Stimulated activated CD4-positive, alpha-beta T cell treated with anti-CD3 and anti-CD28 coated beads, Interleukin-15, amount 100 ng/mL, for 1 hour (primary cell): ENCODE measurements around the gene USP48.
"Not testable (repeated sequence)": the region's sequence is repeated elsewhere in the genome, so short reads cannot be mapped to it uniquely, and the experiment has no call there.

Source experiments
- DNase-seq, 2 donors: peaks; one replicate each; pipeline ENCODE4 v3.0.0-alpha.2; 2020; ENCODE audit warnings: low read depth in 1 of 2, low spot score in 1 of 2

Gene USP48

DNA sequence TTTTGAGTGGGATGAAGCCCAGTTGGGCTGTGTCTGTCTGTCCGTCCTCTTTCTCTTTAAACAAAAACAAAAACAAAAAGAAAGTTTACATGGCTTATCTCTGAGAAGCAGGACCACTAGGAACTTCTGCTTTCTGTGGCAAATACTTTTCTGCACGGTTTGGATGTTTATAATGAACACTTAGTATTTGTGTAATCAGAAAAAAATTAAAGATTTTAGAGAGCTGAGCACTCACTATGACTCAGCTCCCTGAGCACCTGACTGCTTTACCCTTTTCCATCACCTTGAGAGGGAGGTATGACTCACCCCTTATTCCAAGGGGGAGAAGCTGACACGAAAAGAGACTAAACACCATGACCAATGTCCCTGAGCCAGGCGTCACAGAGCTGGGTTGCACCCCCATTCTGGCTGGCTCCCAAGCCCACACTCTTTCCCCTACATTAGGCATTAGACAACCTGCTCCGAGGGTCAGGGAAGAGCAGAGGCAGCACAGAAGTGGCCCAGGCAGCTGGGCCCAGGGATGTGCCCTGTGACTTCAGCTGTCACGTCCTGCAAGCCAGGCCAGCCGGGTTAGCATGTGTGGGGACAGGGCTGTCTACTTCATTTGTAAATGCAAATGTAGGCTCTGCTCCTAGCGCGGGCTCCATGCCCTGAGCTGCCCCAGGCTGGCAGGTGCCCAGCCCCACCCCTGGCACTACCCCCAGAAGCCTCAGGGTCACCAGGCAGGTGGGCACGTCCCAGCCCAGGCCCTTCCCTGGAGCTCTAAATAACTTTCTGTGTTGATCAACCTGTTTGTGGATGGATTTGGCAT, 144.2 kb downstream of the USP48 start:
- DNase-seq, result no peak

DNA sequence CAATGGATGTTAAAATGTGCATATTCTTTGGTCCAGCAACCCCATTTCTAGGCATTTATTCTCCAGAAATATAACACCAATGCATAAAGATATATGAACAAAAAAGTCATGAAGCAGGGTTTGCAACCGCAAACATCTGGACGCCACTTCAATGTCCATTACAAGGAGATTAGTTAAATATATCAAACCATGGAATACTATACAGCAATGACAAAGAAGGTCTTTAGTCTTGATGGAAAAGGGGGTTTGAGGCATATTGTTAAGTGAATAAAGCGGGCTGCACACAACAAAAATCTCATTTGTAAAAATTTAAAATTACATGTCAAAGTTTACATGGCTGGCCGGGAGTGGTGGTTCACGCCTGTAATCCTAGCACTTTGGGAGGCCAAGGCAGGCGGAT, 145.4 kb downstream of the USP48 start:
- no peak for DNase-seq

DNA sequence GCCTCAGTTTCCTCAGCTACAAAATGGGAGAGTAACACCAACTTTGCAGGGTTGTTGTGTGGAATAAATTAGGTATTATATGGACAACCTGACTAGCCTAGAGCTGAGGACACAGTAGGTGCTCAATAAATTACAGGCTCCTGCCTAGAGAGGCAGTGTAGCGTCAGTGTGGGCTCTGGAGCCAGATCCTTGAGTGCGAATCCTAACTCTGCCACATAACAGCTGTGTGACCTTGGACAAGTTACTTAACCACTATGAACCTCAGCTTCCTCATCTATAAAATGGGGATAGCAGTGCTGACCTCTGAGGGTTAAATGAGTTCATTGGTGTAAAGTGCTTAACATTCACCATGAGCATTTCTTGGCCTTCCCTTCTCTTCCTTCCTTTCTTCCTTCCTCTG, 146.9 kb downstream of the USP48 start:
- DNase-seq, result no peak

DNA sequence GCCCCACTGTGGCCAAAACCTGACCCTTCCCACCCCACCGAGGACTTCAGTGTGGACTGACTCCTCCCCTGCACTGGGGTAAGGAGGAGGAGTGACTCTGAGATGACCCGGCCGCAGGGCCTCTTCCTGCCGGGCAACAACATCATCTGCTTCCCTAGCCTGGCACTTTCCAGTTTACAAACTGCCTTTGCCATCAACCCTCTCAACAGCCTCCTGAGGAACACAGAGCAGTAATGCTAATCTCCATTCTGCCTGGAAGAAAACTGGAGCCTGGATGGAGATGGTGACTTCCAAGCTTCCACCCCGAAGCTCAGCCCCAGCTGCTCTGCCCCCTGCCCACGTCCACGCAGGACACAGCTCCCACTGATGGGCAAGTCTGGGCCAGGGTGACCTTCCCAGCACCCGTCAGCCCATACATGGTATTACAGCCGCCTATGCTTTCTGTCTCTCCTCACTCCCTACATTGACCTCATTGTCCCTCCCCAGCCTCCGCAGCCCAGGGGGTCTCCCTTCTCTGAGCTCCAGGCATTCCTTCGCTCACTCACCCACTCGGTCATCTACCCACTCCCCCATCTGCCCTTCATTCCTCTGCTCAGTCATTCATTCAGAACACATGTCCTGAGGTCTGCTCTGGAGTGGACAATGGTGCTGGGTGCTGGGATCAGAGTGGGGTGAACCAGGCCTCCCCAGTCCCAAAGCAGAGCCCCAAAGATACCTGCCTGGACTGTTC, 148.0 kb downstream of the USP48 start:
- no peak for DNase-seq

DNA sequence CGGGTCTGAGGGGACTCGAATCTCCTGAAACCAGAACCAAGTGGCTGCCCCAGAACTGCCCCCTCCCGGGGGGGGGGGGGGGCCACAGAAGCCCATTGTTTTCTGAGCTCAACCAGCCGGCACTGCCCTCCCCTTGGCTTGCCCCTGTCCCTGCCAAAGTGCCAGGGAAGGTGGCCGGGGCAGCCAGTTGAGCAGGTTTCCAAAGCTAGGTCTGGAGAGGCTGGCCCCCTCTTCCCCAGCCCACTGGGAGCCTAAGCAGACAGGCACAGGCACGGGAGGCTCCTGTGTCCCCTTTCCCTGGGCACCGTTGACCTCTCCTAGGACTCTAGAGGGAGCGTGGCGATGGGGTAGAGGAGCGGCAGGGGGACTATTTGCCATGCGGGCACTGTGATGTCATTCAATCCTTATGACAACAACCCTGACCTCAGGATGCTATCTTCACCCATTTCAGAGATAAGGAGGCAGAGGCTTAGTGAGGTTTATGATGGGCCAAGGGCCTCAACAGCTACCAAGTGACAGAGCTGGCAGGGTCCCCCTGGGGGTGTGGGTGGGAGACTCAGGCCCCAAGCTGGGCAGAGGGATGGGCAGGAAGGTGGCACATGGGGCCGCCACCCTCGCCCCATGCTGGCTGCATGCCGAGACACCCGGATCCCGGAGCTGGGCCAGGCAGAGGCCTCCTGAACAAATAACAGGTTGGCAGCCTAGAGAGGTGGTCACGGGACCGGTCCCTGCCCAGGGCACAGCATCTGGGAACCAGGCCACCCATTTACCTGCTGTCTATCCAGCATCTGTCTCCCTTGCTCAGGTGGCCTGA, 148.8 kb downstream of the USP48 start:
- no peak for DNase-seq

DNA sequence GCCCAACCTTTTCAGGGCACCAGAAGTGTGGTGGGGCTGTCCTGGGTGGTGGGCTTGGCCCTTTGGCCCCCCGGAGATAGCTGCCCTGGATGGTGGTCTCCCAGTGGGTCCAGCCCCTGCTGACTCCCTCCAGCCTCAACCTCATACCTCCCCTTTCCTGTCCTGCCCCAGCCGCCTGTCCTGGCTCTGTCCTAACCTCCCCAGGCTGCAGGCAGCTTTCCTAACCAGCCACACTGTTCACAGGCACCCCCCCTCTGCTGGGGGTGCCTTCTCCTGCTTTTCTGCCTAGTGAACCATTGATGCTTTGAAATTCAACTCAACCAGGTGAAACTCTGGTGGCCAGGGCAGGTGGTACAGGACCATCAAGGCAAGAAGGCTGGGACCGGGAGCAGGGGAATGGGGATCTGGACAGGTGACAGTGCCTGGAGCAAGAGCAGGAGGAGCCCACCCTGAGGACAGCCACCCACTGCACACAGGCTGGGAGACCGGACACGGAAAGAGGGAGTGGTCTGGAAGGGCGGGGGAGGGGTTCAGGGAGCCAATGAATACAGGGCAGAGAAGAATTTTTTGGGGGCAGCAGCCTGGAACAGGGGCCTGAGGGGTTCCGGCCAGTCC, 149.7 kb downstream of the USP48 start:
- no peak for DNase-seq

DNA sequence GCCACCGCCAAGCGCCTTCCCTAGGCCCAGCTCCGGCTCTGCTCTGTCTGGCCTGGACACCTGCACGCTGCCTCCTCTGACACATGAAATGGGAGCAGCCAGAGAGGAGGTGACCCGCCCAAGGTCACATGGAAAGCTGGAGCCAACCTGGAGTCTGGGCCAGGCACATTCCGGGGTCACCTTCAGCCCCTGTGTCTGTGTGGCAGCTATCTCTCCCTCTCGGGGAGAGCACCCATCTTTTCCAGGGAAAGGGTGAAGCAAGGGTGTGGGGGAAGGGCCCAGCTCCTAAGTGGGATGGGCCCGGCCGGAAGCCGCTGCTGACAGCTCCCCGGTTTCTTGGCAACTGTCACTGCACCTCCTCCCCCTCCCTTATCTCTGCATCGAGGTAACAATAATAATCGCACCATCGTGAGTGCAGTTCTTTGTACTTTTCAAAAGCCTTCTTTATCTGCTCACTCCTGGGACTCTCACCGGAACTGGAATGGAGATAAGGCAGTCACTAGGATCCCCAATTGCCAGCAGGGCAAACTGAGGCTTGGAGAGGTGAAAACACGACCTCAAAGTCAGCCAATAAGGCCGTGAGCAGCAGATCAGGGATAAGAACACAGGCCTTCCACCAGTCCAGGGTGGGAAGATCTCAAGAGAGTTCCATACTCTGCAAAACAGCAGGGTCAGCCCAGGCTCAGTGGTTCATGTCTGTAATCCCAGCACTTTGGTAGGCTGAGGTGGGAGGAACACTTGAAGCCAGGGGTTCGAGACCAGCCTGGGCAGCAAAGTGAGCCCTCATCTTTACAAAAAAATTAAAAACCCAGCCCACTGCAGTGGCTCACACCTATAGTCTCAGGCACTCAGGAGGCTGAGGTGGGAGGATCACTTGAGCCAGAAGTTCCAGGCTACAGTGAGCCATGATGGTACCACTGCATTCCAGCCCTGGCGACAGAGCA, 150.7 kb downstream of the USP48 start:
- no peak for DNase-seq

DNA sequence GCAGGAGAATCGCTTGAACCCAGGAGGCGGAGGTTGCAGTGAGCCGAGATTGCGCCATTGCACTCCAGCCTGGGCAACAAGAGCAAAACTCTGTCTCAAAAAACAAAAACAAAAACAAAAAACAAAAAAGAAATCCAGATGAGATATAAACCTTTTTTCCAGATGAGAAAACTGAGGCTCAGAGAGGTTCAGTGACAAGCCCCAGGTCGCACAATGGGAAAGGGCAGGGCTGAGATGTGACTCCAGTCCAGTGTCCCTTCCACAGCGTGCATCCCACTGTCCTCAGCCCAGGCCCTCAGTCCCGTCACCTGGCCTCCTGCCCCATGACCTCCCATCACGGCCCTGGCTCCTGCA, 151.4 kb downstream of the USP48 start:
- DNase-seq, result not testable (repeated sequence)

DNA sequence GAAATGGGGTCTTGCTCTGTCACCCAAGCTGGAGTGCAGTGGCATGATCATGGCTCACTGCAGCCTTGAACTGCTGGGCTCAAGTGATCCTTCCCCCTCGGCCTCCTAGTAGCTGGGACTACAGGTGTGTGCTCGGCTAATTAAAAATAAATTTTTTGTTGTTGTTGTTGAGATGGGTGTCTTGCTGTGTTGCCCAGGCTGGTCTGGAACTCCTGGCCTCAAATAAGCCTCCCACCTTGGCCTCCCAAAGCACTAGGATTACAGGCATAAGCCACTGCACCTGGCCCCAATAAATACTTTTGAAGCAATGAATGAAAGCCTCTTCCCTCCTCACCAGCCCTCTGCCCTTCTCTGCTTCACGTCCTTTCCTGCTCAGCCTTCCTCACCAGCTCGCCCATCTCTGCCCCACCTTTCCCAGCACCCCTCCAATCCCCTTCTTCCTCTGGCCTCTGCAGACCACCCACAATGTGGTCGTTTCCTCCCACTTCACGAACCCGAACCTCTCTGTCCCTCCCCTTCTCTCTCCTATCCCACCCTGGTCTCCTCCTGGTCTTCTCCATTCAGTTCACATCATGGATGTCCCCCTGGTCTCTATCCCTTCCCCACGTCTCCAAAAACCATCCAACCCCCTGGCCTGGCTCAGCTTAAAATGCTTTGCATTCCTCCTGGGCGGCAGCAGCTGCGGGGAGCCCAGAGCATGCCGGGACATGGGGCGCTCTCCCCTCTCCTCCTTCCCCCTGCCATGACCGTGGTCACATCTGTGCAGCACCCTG, 152.2 kb downstream of the USP48 start:
- no peak for DNase-seq

DNA sequence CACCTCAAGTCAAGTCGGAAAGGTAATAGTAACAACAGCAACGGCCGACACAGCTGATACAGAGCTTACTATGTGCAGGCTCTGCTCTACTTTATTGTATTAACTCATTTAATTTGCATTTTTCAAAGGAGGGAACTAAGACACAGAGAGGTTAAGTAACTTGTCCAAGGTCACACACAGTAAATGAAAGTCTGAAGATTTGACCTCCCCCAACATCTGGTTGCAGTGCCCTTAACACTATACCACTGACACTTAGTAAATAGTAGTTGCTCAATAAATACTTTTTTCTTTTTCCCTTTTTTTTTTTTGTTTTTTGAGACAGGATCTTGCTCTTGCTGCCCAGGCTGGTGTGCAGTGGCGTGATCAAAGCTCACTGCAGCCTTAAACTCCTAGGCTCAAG, 153.0 kb downstream of the USP48 start:
- no peak for DNase-seq

DNA sequence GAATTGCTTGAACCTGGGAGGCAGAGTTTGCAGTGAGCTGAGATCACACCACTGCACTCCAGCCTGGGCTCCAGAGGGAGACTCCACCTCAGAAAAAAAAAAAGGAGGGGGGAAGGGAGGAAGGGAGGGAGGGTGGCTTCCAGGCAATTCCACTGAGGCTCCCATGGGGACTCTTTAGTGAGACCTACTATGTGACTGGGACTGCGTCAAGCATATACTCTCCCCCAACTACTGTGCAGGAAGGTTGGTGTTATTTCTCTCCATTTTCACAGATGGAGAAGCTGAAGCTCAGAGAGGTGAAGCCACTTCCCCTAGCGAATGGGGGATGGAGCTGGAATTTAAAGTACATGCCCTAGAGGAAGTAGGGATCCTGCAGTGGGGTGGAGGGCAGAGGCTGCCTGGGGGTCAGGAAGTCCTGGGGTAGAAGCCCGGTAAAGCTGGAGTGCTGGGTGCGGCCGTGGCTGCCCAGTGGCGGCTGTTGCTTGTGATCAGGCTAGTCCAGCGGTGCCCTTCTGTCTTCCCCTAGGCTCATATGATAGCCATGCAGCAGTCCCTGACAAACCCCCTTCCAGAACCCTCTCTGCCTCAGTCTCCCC, 154.1 kb downstream of the USP48 start:
- DNase-seq, result no peak
